Suprapubic skin (tissue), 4 donors: Measurements from ENCODE around the gene C16orf95. TPM values are rescaled to one million over a fixed set of nuclear protein-coding genes. Genes with fewer than 3 reads are reported as not detected.

Experiments used
- DNase-seq, 2 donors: peaks; one replicate each; pipeline ENCODE4 v3.0.0-alpha.2; 2019; ENCODE audit warnings: low spot score in 2 of 2
- H3K27ac ChIP-seq: fragments of 200-600 bp; sonication (generic); one replicate; pipeline ENCODE4 v1.5.1; 2019
- H3K27me3 ChIP-seq: fragments of 200-600 bp; sonication (generic); one replicate; pipeline ENCODE4 v1.5.1; 2019
- H3K36me3 ChIP-seq: fragments of 200-600 bp; sonication (generic); one replicate; pipeline ENCODE4 v1.5.1; 2019
- H3K4me1 ChIP-seq: fragments of 200-600 bp; sonication (generic); one replicate; pipeline ENCODE4 v1.5.1; 2019
- H3K4me3 ChIP-seq: fragments of 200-600 bp; sonication (generic); one replicate; pipeline ENCODE4 v1.5.1; 2019; ENCODE audit warnings: mild to moderate bottlenecking
- H3K9me3 ChIP-seq: fragments of 200-600 bp; sonication (generic); one replicate; pipeline ENCODE4 v1.5.1; 2019
- EP300 ChIP-seq: sonication (generic); formaldehyde crosslinking; IDR thresholded peaks from one replicate; pipeline ENCODE4 v1.6.1; 2017; ENCODE audit warnings: antibody characterized with exemption
- POLR2A ChIP-seq, 2 donors: fragments of 450-650 bp; IDR thresholded peaks; one replicate each; pipeline ENCODE4 v1.6.1; 2017; ENCODE audit warnings: antibody characterized with exemption in 2 of 2, mild to moderate bottlenecking in 2 of 2, moderate library complexity in 2 of 2
- POLR2AphosphoS5 ChIP-seq, 3 donors: sonication (generic); formaldehyde crosslinking; IDR thresholded peaks; one replicate each; pipeline ENCODE4 v1.6.1; 2017; ENCODE audit warnings: antibody characterized with exemption in 3 of 3
- WGBS: methylation state at CpG from one replicate; pipeline ENCODE4 v1.1.5; 2018; 5-methylcytosine and 5-hydroxymethylcytosine counted together
- total RNA-seq, 4 donors: library from RNA; depleted of rRNA; stranded (reverse); fragments of >200 nt; gene quantifications; one replicate each; pipeline ENCODE4 v1.1.0, GENCODE V29; 2016
- TF ChIP-seq, protein P1 (sequence below), 2 donors: fragments of 200-600 bp in 1 of 2; fragments of 450-650 bp in 1 of 2; sonication (generic) in 1 of 2; IDR thresholded peaks; one replicate each; pipeline ENCODE4 v1.5.1; 2016 to 2019; ENCODE audit warnings: antibody characterized with exemption in 2 of 2, mild to moderate bottlenecking in 1 of 2, moderate library complexity in 1 of 2

The C16orf95 gene
- total RNA-seq, 4 donors from 2014 or later: 17.5 TPM; not detected in 3

DNA sequence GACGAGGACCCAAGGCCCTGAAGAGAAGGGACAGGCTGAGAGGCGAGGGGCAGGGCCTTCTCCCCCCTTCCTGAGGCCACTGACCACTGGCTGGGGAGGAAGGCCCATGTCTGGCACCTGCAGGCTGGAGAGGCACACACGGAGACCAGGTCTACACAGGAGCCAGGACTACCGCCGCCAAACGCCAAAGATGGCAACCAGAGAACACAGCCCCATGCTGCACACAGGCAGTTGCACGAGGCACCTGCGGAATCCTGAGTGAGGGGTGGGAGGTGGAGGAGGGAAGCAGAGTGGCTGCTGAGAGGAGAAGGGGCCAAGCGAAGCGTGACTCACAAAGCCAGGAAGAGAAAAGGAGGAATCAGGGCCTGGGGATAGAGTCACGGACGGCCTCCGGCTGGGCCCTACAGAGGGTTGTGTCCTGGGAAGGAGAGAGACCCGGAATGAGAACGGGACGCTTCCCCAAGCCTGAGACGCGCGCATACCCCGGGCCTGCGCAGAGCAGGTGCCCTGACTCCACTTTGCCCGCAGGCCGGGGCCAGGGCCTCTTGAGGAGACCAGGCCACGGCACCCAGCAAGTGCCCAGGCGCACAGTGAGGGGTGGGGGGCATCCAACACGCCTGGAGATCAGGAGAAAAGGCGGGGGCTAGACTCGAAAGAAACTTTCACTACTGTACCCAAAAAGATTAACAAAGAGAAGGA is 28.7 kb upstream of the C16orf95 start:
- Histone ChIP-seq H3K4me3 (no peak overlapping the region), H3K36me3 (peaks cover 51% of the 10 kb centered on the region), H3K27me3 (no peaks in the 10 kb centered on the region), H3K27ac (no peak overlapping the region), H3K4me1 (peaks cover 14% of the 10 kb centered on the region), H3K9me3 (no peaks in the 10 kb centered on the region)
- no peak for DNase-seq
- WGBS: 93% methylated on average over 28 of the region's 28 CpGs
- TF ChIP-seq, protein P1, sequence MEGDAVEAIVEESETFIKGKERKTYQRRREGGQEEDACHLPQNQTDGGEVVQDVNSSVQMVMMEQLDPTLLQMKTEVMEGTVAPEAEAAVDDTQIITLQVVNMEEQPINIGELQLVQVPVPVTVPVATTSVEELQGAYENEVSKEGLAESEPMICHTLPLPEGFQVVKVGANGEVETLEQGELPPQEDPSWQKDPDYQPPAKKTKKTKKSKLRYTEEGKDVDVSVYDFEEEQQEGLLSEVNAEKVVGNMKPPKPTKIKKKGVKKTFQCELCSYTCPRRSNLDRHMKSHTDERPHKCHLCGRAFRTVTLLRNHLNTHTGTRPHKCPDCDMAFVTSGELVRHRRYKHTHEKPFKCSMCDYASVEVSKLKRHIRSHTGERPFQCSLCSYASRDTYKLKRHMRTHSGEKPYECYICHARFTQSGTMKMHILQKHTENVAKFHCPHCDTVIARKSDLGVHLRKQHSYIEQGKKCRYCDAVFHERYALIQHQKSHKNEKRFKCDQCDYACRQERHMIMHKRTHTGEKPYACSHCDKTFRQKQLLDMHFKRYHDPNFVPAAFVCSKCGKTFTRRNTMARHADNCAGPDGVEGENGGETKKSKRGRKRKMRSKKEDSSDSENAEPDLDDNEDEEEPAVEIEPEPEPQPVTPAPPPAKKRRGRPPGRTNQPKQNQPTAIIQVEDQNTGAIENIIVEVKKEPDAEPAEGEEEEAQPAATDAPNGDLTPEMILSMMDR (IDR thresholded peaks at IDR 0.05): no peak

DNA sequence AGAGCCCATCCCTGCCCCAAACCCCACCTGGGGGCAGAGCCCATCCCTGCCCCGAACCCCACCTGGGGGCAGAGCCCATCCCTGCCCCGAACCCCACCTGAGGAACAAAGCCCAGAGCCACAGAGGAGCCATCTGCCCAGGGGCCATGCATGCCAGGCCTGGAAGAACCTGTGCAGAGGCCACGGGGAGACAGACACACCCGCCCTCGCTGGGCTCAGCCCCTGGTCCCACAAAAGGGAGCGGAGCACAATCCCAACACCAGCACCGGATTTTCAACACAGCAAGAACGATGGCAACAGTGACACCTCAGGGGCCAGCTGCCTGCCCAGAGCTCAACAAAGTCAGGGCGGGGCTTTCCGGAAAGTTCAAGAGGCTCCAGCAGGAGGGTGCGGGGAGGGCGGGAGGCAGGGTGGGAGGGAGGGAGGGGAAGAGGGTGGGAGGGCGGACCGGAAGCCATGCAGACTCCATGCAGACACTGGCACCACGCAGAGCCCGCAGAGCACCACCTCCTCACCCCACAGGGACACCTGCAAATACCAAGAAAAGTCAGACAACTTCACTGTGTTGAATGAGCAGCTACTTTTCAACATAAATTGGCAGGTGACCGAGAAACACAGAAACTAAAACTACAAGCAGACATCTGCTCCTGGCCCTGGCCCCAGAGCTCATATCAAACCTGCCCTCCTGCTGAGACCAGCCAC is 27.9 kb upstream of the C16orf95 start:
- H3K27ac ChIP-seq: peak overlapping the region; percentile 59
- H3K4me1 ChIP-seq: peaks cover 14% of the 10 kb centered on the region
- WGBS: 46% methylated on average over 7 of the region's 17 CpGs
- H3K4me3 ChIP-seq: no peak overlapping the region
- no peak for DNase-seq
- no peaks in the 10 kb centered on the region for H3K27me3 ChIP-seq
- no peaks in the 10 kb centered on the region for H3K9me3 ChIP-seq
- TF ChIP-seq POLR2A (IDR thresholded peaks at IDR 0.05): no peak
- H3K36me3 ChIP-seq: peaks cover 51% of the 10 kb centered on the region

DNA sequence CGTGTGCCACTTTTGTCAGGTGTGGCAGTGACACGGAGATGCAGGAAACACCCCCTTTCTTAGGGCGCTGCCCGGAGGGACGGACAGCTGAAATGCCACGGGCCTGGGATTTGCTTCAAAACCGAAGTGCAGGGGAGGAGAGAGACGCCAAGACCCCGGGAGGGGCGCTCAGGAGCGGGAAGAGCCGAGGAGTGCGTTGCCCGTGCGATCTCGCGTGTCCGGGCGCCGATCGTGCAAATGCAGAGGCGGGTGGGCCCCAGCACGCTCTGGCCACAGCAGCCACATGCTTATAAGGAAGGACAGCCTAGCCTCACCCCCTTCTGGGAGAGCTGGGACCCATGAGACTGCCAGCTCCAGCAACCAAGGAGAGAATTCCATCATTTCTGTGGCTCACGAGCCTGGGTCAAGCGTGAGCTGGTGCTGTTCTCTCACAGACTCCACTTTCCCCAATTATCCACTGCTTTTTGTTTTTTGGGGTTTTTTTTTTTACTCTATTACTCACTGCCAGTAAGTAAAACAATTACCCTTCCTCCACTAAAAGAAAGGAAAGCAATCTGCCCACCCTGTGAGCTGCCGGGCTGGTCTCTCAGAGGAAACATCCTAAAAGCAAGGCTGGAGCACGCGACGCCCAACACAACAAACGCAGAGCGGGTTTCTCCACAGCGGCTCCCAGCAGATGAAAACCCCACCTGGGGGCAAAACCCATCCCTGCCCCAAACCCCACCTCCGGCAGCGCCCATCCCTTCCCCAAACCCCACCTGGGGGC is 27.2 kb upstream of the C16orf95 start:
- Histone ChIP-seq H3K27ac (peak overlapping the region; percentile 59), H3K27me3 (no peaks in the 10 kb centered on the region), H3K36me3 (peaks cover 53% of the 10 kb centered on the region), H3K9me3 (no peaks in the 10 kb centered on the region), H3K4me3 (no peak overlapping the region), H3K4me1 (peaks cover 14% of the 10 kb centered on the region)
- no peak for DNase-seq
- WGBS: 84% methylated on average over 30 of the region's 34 CpGs
- TF ChIP-seq EP300 (no peak), POLR2A (IDR thresholded peaks at IDR 0.05) (no peak), POLR2AphosphoS5 (IDR thresholded peaks at IDR 0.05) (no peak)
- TF ChIP-seq, protein P1 (IDR thresholded peaks at IDR 0.05): no peak

DNA sequence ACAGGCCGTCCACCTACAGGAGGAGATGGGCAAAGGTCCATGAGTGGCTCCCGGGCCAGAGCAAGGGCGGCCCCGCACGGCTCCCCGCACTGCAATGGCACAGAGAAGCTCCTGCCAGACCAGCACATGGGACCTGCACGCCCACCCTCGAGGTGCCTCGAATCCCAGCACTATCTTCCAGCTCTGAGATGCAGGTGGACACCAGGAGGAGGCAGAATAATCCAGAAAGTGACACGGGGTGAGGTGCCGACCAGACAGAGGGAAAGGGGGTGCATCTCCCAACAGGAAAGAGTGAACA is 26.5 kb upstream of the C16orf95 start:
- TF ChIP-seq EP300 (no peak), POLR2AphosphoS5 (IDR thresholded peaks at IDR 0.05) (no peak), POLR2A (IDR thresholded peaks at IDR 0.05) (no peak)
- TF ChIP-seq, protein P1 (IDR thresholded peaks at IDR 0.05): no peak
- Histone ChIP-seq H3K4me3 (no peak overlapping the region), H3K27me3 (no peaks in the 10 kb centered on the region), H3K36me3 (peaks cover 58% of the 10 kb centered on the region), H3K4me1 (peaks cover 14% of the 10 kb centered on the region), H3K9me3 (no peaks in the 10 kb centered on the region), H3K27ac (no peak overlapping the region)
- no peak for DNase-seq
- 75% methylated on average over 5 of the region's 11 CpGs for WGBS

DNA sequence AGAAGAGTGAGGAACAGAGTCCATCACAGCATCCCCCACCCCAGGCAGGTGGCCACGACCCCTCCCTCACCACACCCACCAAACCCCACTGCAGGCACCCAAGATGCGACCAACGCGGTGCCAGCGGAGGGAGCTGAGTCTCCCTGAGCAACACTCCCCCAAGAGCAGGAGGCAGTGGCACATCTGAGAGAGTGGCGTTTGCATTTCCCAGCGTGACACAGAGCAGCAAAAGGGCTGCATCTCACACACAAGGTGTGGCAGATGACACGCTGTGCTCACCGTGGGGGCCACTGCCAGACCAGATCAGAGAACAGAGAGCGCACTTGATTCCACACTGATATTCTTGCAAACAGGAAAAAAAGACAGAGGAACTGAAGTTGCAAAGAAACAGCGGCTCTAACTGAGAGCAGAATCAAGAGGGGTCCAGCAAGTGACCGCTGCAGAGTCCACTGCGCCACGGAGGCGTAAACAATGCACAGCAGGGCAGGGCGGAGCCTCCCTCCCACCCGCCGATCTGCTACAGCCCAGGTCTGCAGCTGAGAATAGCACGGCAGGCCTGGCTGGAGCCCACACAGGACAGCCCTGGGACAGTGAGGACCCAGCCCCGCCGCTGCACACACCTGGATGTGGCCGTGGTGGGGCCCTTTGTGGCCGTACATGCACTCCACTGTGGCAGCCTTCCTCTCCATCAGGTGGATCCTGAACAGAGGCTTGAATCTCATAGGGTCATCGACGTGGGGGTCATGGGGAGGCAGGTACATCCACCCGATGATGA is 26.0 kb upstream of the C16orf95 start:
- no peaks in the 10 kb centered on the region for H3K9me3 ChIP-seq
- H3K27me3 ChIP-seq: no peaks in the 10 kb centered on the region
- WGBS: 86% methylated on average over 22 of the region's 26 CpGs
- no peak overlapping the region for H3K4me3 ChIP-seq
- DNase-seq: no peak
- peaks cover 14% of the 10 kb centered on the region for H3K4me1 ChIP-seq
- H3K27ac ChIP-seq: no peak overlapping the region
- TF ChIP-seq POLR2A (IDR thresholded peaks at IDR 0.05) (no peak), POLR2AphosphoS5 (IDR thresholded peaks at IDR 0.05) (no peak), EP300 (no peak)
- TF ChIP-seq, protein P1 (IDR thresholded peaks at IDR 0.05): no peak
- peaks cover 60% of the 10 kb centered on the region for H3K36me3 ChIP-seq
